Measurements from ENCODE around the gene UBE2I.

UBE2I gene

DNA sequence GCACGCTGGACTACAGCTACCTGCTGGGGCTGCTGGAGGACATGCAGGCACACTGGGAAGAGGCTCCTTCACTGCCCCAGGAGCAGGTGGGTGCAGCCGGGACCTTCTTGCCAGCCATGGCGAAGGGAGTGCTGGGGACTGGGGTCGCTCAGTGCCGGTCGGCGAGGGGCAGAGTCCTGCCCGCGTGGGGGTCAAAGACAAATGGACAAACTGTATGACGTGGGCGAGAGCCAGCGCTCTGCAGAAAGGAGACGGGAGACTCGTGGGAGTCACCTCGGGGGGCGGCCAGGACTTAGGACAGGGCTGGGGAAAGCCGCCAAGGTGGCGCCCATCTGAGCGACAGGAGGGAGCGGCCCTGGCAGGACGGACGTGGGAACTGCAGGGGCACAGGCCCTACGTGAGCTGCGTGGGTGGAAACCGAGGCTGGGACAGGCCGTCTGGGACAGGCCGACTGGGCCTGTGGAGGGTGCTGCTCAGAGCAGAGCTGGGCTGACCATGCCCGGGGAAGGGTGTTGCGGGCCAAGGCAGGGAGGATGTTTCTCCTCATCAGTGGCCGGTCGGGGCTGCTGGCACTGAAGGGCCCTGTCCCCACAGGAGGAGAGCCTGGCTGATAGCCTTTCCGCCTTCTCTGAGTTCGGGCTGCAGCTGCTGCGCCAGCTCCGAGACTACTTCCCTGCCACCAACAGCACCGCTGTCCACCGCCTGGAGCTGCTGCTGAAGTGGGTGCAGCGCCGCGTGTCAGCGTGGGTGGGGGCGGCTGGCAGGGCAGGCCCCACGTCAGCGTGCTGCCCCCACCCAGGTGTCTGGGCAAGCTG, 34.2 kb downstream of the UBE2I start:
- no peak for DNase-seq (ENCODE audit: low read depth)

DNA sequence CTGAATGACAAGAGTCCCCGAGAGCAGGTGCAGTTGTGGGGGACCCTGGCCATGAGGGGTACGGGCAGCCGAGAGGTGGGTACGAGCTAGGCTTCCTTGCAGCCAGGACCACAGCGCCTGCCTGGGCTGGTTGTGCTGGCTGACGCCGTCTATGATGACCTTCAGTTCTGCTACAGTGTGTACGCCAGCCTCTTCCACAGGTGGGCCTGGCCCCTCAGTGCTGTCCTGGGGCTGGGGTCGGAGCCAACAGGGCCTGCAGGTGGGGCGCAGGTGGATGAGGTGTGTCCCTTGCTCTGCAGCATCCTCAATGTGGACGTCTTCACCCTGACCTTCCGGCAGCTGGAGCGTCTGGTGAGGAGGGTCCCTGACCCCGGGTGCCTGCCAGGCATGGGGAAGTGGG, 35.1 kb downstream of the UBE2I start:
- DNase-seq (ENCODE audit: low read depth) = no peak

DNA sequence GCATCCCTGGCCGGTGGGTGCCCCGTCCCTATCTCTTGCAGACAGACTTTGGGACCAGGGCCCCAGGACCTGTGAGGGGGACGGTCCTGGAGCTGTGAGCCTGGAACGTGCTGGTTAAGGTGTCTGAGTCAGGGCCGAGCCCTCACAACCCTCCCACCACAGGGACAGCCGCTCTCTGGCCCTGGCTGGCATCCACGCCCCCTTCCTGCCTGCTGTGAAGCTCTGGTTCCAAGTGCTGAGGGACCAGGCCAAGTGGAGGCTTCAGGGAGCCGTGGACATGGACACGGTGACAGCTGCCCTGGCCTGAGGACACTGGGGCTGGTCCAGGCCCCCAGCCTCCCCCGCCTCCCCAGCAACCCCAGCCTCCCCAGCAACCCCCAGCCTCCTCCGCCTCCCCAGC, 35.7 kb downstream of the UBE2I start:
- no peak for DNase-seq (ENCODE audit: low read depth)

DNA sequence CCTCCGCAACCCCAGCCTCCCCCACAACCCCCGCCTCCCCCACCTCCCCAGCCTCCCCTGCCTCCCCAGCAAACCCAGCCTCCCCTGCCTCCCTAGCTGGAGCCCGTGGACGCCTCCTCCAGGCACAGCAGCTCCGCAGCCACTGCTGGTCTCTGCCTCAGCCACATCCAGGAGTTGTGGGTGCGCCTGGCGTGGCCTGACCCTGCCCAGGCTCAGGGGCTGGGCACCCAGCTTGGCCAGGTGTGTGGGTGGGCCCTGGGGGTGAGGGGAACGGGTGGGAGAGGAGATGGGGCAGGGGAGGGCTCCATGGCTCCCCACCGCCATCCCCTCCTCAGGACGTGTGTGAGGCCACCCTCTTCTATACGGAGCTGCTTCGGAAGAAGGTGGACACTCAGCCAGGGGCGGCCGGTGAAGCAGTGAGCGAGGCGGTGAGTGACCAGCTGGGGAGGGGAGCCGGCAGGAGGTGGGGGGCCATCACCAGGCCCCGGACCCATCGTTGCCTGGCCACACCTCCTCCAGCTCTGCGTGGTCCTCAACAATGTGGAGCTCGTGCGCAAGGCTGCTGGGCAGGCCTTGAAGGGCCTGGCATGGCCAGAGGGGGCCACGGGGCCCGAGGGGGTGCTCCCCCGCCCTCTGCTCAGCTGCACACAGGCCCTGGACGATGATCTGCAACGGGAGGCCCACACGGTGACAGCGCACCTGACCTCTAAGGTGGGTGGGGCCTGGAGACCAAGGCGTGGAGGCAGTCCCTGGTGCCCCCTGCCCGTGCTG, 36.4 kb downstream of the UBE2I start:
- no peak for DNase-seq (ENCODE audit: low read depth)

DNA sequence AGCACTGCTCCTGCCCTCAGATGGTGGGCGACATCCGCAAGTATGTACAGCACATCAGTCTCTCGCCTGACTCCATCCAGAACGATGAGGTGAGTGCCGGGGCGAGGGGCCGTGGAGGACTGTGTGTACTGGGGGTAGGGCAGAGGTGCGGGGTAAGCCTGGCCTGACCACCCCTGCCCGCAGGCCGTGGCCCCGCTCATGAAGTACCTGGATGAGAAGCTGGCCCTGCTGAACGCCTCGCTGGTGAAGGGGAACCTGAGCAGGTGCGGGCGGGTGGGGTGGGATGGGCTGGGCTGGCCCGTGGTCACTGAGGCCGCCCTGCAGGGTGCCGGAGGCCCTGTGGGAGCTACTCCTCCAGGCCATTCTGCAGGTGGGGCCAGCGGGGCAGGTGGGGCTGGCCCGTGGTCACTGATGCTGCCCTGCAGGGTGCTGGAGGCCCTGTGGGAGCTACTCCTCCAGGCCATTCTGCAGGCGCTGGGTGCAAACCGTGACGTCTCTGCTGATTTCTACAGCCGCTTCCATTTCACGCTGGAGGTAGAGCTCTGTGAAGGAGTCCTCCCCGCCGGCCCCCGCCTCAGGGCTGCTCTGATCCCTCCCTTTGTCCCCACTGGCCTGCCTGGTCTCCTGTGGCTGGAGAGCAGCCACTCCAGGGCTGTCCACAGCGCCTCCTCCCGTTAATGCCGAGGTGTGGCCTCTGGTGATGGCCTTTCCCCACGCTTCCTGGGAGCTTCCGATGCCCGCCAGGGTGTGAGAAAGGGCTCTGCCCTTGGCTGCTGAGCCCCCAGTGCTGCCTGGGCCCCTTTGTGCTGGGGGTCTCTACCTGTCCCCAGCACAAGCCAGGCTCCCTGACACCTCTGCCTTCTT, 37.2 kb downstream of the UBE2I start:
- no peak for DNase-seq (ENCODE audit: low read depth)

DNA sequence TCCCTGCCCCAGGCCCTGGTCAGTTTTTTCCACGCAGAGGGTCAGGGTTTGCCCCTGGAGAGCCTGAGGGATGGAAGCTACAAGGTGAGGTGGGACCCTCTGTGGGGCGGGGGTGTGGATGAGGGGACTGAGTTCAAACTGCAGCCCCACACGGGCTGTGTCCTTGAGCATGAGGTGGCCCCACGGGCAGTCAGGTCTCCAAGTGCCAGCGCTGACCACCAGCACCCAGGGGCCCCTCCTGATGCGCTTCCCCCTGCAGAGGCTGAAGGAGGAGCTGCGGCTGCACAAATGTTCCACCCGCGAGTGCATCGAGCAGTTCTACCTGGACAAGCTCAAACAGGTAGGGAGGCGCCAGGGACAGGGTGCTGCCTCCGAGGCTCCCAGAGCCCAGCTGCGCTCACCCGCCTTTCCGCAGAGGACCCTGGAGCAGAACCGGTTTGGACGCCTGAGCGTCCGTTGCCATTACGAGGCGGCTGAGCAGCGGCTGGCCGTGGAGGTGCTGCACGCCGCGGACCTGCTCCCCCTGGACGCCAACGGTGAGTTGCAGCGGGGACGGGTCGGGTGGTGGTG, 37.9 kb downstream of the UBE2I start:
- no peak for DNase-seq (ENCODE audit: low read depth)

DNA sequence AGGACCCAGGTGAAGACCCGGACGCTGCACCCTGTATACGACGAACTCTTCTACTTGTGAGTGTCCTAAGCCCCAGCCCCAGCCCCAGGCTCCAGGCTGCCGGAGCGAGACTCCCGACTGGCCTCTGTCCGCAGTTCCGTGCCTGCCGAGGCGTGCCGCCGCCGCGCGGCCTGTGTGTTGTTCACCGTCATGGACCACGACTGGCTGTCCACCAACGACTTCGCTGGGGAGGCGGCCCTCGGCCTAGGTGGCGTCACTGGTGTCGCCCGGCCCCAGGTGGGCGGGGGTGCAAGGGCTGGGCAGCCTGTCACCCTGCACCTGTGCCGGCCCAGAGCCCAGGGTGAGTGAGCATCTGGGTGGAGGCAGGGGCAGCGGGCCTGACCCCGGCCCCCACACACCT, 38.5 kb downstream of the UBE2I start:
- no peak for DNase-seq (ENCODE audit: low read depth)

DNA sequence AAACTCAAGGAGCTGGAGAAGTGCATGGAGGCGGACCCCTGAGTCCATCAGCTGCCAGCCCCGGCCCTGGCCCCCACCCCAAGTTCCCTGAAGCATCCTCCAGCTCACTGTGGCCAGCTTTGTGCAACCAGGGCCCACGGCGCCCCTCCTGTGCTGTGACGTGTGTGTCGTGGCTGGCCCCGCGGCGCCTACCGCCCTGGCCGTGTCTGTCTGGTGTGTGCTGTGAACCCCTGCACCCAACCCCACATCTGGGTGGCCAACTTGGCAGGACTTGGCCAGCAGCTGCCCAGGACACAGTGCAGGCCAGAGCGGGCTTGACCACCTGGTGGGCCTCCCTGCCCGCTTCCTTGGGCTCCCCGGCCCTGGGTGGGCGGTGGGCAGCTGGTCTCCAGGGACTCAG, 39.0 kb downstream of the UBE2I start:
- DNase-seq (ENCODE audit: low read depth) = no peak

DNA sequence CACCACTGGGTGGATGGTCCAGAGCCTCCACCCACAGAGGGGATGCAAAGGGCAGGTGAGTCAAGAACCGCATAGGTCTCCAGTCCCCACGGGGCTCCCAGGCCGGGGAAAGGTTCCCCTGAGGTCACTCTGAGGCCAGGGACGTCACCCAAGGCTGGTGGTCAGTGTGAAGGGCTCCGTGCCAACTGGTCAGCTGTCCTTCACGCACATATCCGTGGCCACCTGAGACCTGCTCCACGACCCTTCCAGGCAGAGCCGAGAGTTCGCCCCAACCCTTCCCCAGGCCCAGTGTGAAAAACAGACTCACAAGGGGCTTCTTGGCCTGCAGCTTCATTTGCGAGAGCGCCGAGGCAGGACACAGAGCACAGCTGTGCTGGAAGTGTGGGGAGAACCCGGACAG, 39.5 kb downstream of the UBE2I start:
- DNase-seq (ENCODE audit: low read depth) = no peak

DNA sequence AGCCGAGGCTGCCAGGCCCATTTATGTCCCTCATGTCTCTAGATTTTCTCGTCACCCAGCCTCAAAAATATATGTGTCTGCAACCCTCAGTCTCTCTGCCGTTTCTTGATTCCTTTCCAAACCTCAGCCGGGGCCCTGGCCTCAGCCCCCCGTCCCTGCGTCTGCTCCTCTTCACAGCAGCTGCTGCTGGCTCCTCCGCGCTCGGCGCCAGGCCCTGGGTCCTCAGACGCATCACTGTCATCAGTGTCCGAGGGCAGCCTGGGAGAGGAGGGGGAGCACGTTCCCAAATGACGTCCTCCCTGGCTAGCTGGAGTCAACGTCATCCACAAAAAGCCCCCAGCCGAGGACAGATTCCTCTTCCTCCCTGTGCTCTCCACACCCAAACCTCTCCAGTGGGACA, 39.9 kb downstream of the UBE2I start:
- no peak for DNase-seq (ENCODE audit: low read depth)

DNA sequence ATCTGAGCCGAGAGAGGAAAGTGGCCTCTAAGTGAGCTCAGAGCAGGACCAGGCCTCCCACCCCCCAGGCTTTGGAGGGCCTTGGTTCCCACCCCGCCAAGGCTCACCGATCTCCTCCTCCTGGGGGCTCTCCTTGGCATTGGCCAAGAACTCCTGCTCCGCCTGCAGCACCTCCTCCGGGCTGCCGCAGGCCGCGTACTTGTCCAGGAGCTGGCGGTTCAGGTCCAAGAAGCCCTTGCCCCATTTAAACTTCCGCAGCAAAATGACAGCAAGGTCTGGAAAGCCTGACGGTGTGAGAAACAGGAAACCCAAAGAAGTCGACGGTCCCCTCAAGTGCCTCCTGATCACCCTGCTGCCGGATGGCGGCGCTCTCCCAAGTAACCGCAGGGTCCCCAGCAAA, 40.5 kb downstream of the UBE2I start:
- no peak for DNase-seq (ENCODE audit: low read depth)

DNA sequence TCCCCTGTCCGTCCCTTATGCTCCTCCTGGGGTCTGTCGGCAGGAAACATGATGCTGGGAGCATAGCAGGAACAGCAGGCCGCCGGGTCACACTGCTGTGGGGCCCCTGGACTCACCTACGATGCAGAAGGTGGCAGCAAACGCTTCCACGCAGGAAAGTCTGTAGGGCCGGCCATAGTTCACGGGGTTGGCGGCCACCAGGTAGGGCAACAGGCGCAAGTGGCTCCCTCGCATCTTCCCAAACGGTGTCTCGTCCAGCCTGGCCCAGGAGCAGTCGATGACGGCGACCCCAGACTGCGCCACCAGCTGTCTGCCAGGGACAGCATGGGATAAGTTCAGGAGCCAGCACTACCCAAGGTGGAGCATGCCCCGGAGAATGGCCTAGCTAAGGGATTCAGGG, 41.3 kb downstream of the UBE2I start:
- DNase-seq (ENCODE audit: low read depth) = no peak

DNA sequence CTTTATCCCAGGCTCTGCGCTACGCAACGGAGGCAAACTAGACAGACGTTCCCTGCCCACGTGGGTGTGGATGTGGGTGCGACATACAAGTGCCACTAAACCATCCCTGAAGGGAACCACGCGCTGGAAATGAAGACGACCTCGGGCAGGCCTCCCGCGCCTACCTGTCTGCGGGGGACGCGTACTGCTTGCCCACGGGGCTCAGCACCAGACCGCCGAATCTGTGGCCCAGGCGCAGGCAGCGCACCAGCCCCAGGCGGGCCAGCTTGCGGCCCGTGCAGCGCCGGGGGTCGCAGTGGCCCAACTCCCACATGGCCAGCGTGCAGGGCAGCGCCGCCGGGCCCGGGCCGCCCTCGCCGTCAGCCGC, 41.8 kb downstream of the UBE2I start:
- no peak for DNase-seq (ENCODE audit: low read depth)

DNA sequence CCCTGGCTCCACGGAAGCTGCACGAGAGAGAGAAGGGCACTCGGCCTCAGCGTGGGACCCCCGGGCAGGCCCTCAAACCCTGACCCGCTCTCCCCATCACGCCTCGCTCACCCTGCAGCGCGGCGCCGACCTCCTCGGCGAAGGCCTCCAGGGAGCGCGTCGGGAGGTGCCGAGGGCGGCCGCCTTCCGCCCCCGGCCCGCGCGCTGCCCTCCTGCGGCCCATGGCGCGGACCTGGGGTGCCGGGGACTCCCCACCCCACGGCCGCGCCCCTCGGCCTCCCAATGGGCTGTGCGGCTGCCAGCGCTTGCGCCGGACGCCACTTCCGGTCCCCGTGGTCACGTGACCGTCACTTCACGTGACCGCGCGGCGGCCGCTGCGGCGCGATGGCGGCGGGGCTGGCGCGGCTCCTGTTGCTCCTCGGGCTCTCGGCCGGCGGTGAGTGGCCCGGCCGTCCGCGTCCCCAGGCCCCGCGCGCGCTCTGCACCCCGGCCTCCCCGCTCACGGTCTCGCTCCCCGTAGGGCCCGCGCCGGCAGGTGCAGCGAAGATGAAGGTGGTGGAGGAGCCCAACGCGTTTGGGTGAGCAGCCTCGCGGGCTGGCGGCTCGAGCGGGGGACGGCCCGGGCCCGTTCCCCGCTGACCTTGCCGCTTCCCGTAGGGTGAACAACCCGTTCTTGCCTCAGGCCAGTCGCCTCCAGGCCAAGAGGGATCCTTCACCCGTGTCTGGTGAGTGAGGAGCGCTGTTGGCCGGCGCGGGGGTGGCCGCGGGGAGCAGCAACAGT, 42.3 kb downstream of the UBE2I start, which contains the start of the genes GNPTG and TSR3:
Gene GNPTG, plus strand, starts transcription at position 350 of the 781 bp plus-strand sequence. Its CDS starts 35 bp downstream, at position 385.
Gene TSR3, minus strand, starts transcription at position 297 of the 781 bp plus-strand sequence. Its CDS starts 74 bp downstream, at position 223.
- DNase-seq (ENCODE audit: low read depth) = peak; percentile 70

DNA sequence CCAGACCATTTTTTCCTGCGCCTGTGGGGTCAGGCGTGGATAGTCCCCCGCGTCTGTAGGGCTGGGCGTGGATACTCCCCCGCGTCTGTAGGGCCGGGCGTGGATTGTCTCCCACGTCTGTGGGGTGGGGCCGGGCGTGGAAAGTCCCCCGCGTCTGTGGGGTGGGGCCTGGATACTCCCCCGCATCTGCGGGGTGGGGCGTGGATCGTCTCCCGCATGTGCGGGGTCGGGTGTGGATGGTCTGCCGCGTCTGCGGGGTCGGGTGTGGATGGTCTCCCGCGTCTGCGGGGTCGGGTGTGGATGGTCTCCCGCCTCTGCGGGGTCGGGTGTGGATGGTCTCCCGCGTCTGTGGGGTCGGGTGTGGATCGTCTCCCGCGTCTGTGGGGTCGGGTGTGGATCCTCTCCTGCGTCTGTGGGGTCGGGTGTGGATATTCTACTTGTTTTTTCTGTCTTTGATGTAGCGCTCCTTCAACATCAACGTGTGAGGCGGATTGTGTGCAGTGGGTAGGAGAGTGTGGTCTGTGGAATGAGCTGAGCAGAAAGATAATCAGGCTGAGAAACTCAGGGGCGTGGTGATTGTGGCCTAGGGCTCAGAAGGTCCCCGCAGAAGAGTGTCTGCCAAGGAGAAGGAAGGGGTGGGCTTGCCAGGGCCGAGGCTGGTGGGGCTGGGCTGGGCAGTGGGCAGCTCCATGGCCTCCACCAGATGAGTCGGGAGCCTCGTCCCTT, 45.5 kb downstream of the UBE2I start:
- no peak for DNase-seq (ENCODE audit: low read depth)

DNA sequence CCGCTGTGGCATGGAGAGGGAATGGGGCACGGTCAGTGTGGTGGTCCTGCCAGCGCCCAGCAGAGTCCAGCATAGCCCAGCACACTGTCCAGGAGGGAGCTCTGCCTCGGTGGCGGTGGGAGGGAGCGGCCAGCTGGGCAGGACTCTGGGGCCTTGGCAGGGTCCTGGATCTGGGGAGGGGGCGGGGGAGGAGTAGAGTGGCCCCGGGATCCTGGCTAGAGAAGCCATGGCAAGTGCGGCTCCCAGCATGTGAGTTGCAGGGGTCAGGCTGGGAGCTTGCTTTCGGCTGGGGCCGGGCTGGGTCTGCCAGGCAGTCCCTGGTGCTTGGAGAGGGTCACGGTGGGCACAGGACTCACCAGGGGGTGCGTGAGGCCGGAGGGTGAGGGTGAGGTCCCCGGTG, 46.2 kb downstream of the UBE2I start:
- no peak for DNase-seq (ENCODE audit: low read depth)

DNA sequence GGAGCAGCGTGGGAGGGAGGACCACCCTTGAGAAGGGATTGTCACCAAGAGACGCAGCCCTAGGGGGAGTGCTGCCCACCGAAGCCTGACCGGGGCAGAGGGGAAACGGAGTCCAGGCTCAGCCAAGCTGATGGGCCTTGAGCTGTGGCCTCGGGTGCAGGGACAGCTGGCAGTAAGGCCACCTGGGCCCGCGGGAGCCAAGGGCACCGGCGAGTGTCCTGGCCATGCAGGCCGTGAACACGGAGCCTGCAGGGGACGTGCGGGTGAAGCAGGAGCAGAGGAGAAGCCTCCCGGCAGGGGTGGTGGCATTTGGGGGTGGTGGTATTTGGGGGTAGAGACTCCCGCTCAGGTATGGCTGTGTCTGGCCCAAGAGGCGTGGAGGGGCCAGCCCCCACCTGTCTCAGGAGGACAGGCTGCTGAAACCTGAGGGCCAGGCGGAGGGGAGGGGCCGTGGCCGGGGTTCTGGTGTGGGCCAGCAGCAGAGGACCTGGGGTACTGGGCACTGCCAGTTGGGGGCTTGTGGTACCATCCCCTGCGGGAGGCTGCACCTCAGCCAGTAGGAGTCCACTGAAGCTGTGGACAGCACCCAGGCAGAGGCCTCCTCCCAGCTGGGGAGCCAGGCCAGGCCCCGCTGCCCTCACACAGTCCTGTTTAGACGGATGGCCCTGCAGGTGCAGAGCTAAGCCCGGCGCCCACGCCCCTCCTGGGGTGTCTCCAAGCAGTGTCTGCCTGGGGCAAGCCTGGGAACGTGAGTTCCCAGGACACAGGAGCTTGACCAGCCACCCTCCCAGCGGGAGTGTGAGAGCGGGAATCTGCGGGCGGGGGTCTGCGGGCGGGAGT, 46.8 kb downstream of the UBE2I start:
- DNase-seq (ENCODE audit: low read depth) = no peak

DNA sequence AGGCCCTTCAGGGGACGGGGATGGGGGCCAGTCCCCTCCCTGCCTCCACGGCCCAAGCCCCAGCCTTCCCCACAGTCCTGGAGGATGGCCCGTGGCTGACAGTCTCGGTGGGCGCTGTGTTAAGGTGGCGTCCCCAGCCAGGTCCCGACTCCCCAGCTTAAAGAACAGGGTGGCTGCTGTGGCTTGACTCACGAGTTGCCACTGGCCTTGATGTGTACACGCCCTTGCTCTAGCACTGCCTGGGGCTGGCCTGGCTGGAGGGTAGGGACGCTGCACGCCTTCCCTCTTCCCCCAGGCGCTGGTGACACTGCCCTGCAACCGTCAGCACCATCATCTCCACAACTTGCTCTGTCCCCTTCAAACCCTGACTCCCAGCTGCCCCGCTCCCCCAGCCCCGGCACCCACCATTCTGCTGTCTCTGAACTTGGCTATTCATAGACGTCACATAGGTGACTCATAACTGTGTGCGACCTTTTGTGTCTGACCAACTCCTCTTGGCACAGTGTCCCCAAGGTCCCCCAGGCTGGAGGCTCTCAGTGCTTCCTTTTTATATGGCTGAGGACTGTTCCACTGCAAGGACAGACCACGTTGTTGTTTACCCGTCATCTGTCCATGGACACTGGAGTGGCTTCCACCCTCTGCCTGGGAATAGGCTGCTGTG, 48.6 kb downstream of the UBE2I start:
- no peak for DNase-seq (ENCODE audit: low read depth)
